Aorta (tissue), 5 donors: ENCODE data around the gene KIF18A. TPM values are rescaled to one million over a fixed set of nuclear protein-coding genes. Genes with fewer than 3 reads are reported as not detected.

Source experiments
- ATAC-seq: fragments of 200-7000 bp; cut with Tn5 transposase; one replicate; pipeline ENCODE4 v1.9.1; 2022; ENCODE audit warnings: moderate library complexity; ENCODE audit not compliant: low FRiP score
- DNase-seq, 2 donors: peaks; one replicate each; pipeline ENCODE4 v3.0.0-alpha.2; 2020
- H3K27ac ChIP-seq, 2 donors: one replicate each; pipeline ENCODE4 v1.5.1; 2013; ENCODE audit warnings: low read length in 2 of 2, mild to moderate bottlenecking in 2 of 2, moderate library complexity in 2 of 2, control low read depth in 1 of 2, inconsistent platforms in 1 of 2, low read depth in 1 of 2
- H3K27me3 ChIP-seq, 2 donors: one replicate each; pipeline ENCODE4 v1.6.1; 2013; ENCODE audit warnings: control low read depth in 1 of 2, low read length in 1 of 2, mild to moderate bottlenecking in 1 of 2, moderate library complexity in 1 of 2; ENCODE audit not compliant: insufficient read depth in 2 of 2, control insufficient read depth in 1 of 2
- H3K36me3 ChIP-seq, 2 donors: one replicate each; pipeline ENCODE4 v1.6.1; 2013; ENCODE audit warnings: control low read depth in 1 of 2, low read length in 1 of 2, mild to moderate bottlenecking in 1 of 2; ENCODE audit not compliant: insufficient read depth in 2 of 2, control insufficient read depth in 1 of 2
- H3K4me1 ChIP-seq, 2 donors: one replicate each; pipeline ENCODE4 v1.6.1; 2013; ENCODE audit warnings: low read length in 2 of 2, control low read depth in 1 of 2, mild to moderate bottlenecking in 1 of 2, moderate library complexity in 1 of 2; ENCODE audit not compliant: insufficient read depth in 2 of 2, control insufficient read depth in 1 of 2
- H3K4me3 ChIP-seq, 2 donors: one replicate each; pipeline ENCODE4 v1.5.1; 2013; ENCODE audit warnings: low read length in 2 of 2, control low read depth in 1 of 2, mild to moderate bottlenecking in 1 of 2
- H3K9me3 ChIP-seq: one replicate; pipeline ENCODE4 v1.6.1; 2013; ENCODE audit warnings: mild to moderate bottlenecking, low read length; ENCODE audit not compliant: control insufficient read depth
- WGBS, 2 donors: extraction: QIAGEN DNeasy Blood & Tissue Kit; methylation state at CpG; one replicate each; pipeline ENCODE4 v1.1.7; 2013; 5-methylcytosine and 5-hydroxymethylcytosine counted together
- intact Hi-C, 2 donors: fragments of 100-400 bp; cut with DNase I; formaldehyde crosslinking; loops; one replicate each; pipeline versions ENCODE4 v1.14.2 to v1.15.0; 2022
- polyA plus RNA-seq, 2 donors: library from polyadenylated mRNA; stranded (reverse); fragments of 200-250 nt; gene quantifications; one replicate each; pipeline ENCODE4 v1.2.3, GENCODE V29; 2013
- total RNA-seq, 2 donors: library from RNA; stranded (reverse); fragmentation: NEBNext Ultra II Directional; extraction: Animal tissue kit (Norgen Biotek cat#: 25700); gene quantifications; one replicate each; pipeline ENCODE4 v1.2.1, GENCODE V29; 2021
- donor health status: healthy with polysubstance abuse.
- donor health status: Bipolar disorder and iron deficiency.
- donor health status: DM: no; HTN: no; CAD: no.
- donor health status: DM: no; HTN: no; CAD: no.
- donor health status: DM: yes; HTN: yes; CAD: no.

The KIF18A gene
- total and polyA plus RNA-seq, 4 donors = 0.05 to 1.0 (median 0.74) TPM

DNA sequence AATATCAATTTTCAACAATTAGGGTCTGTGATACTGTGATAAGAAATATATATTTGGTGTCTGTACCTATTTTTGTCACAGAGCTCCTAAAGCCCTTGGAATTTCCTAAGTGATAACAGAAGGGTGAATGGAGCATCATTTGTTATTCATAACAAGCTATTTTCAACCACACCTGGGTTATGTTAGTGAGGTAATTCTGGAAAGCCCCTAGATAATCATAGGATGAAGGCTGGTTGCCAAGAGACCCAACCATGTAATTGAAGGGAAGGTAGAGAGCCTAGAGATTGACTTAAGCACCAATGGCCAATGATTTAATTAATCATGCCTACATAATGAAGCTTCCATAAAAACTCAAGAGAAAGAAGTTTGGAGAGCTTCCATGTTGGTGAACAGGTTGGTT lies 109.4 kb downstream of the KIF18A start:
- Histone ChIP-seq H3K9me3 (peaks cover 5% of the 10 kb centered on the region), H3K27me3 (no peaks in the 10 kb centered on the region), H3K4me3 (no peak overlapping the region), H3K4me1 (no peaks in the 10 kb centered on the region), H3K27ac (no peak overlapping the region), H3K36me3 (no peaks in the 10 kb centered on the region)
- ATAC-seq (no peak), DNase-seq (no peak)
- intact Hi-C loops = no loop called here

DNA sequence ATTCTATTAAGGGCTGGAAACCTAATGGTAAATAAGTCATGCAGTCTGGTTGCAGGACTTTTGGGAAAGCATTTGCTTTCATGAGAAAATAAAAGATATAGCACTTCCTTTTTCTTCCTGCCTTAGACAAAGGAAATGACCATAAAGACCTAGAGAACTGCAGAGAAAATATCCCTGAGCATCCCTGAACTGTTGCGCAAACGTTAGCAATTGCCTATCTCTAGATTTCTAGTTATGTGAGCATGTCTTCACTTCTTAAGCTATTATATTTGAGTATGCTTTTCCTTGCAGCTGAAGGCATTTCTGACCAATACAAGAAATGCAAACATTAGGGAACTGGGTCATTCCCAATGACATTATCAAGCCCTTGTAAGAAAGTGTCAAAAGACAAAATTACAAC lies 110.6 kb downstream of the KIF18A start:
- ATAC-seq (no peak), DNase-seq (no peak)
- no peaks in the 10 kb centered on the region for H3K4me1 ChIP-seq
- no peaks in the 10 kb centered on the region for H3K27me3 ChIP-seq
- no peaks in the 10 kb centered on the region for H3K36me3 ChIP-seq
- WGBS, 2 donors = 81 to 88% methylated on average over 2 of the region's 2 CpGs
- H3K4me3 ChIP-seq = no peak overlapping the region
- peaks cover 2% of the 10 kb centered on the region for H3K9me3 ChIP-seq
- intact Hi-C loops = no loop called here
- no peak overlapping the region for H3K27ac ChIP-seq

DNA sequence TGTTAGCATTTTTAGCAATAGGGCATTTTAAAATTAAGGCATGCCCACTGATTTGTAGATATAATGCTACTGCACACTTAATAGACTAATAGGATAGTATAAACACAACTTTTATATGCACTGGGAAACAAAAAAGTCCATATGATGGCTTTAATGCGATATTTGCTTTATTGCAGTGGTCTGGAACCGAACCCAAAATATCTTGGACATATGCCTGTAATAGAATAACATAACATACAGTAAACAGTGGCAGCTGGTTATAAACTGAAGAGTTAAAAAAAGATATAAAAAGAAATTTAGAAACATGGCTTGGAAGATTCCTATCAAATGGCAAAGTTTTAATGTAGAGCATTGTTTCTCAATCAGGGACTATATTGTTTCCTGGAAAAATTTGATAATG lies 111.9 kb downstream of the KIF18A start:
- Histone ChIP-seq H3K4me1 (no peaks in the 10 kb centered on the region), H3K9me3 (no peaks in the 10 kb centered on the region), H3K27ac (no peak overlapping the region), H3K4me3 (no peak overlapping the region), H3K36me3 (no peaks in the 10 kb centered on the region), H3K27me3 (no peaks in the 10 kb centered on the region)
- DNase-seq (no peak), ATAC-seq (no peak)
- 67 to 76% methylated on average over 2 of the region's 2 CpGs for WGBS, 2 donors
- intact Hi-C loops = no loop called here

DNA sequence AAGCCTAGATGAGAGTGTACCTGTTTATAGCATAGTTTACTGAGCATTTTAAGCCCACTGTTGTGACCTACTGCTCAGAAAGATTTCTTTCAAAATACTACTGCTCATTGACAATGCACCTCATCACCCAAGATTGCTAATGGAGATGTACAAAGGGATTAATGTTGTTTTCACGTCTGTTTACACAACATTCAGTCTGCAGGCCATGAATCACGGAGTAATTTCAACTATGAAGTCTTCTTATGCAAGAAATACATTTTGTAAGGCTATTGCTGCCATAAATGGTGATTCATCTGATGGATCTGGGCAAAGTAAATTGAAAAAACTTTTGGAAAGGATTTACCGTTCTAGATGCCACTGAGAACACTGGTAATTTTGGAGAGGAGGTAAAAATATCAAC lies 112.9 kb downstream of the KIF18A start:
- H3K4me1 ChIP-seq = no peaks in the 10 kb centered on the region
- ATAC-seq (no peak), DNase-seq (no peak)
- no peaks in the 10 kb centered on the region for H3K9me3 ChIP-seq
- no peaks in the 10 kb centered on the region for H3K36me3 ChIP-seq
- no peak overlapping the region for H3K4me3 ChIP-seq
- 66 to 84% methylated on average over 3 of the region's 3 CpGs for WGBS, 2 donors
- intact Hi-C loops = no loop called here
- no peak overlapping the region for H3K27ac ChIP-seq
- H3K27me3 ChIP-seq = no peaks in the 10 kb centered on the region

DNA sequence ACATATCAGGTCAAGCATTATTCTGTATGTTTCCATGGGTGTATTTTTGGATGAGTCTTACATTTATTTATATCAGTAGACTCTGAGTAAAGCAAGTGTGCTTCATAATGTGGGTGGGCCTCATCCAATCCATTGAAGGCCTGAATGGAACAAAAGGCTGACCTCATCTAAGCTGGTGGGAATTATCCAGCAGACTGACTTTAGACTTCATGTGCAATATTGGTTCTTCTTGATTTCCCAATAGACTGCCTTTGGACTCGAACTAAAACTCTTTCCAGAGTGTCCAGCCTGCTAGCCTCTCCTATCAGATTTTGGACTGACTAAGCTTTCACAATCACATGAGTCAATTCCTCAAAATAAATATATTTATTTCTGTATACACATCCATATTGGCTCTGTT lies 116.2 kb downstream of the KIF18A start:
- no peak overlapping the region for H3K27ac ChIP-seq
- no peaks in the 10 kb centered on the region for H3K36me3 ChIP-seq
- WGBS, 2 donors = 81 to 90% methylated on average over 1 of the region's 1 CpG
- no peaks in the 10 kb centered on the region for H3K27me3 ChIP-seq
- no peak overlapping the region for H3K4me3 ChIP-seq
- intact Hi-C loops = no loop called here
- H3K9me3 ChIP-seq = no peaks in the 10 kb centered on the region
- ATAC-seq = peak; percentile 76
- DNase-seq = no peak
- H3K4me1 ChIP-seq = no peaks in the 10 kb centered on the region

DNA sequence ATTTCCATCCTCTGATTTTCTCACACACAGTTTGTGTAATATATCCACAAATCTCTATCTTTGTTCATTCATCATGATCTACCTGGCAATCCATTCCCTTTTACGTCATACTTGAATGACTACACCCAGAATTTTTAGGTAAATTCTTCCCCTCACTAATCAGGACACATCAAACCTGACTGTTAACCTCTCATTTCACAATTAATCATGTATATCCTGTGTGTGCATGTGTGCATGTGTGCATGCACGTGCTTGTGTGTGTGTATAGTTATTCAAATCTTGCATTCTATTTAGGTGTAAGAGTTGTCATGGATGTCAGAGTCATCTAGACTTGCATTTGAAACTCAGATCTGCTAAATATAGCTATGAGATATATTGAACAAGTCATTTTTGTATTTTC lies 130.4 kb downstream of the KIF18A start:
- 80 to 82% methylated on average over 2 of the region's 2 CpGs for WGBS, 2 donors
- DNase-seq (no peak), ATAC-seq (no peak)
- intact Hi-C loops = no loop called here
- no peak overlapping the region for H3K27ac ChIP-seq
- no peaks in the 10 kb centered on the region for H3K4me1 ChIP-seq
- H3K9me3 ChIP-seq = no peaks in the 10 kb centered on the region
- no peaks in the 10 kb centered on the region for H3K27me3 ChIP-seq
- H3K4me3 ChIP-seq = no peak overlapping the region
- H3K36me3 ChIP-seq = no peaks in the 10 kb centered on the region

DNA sequence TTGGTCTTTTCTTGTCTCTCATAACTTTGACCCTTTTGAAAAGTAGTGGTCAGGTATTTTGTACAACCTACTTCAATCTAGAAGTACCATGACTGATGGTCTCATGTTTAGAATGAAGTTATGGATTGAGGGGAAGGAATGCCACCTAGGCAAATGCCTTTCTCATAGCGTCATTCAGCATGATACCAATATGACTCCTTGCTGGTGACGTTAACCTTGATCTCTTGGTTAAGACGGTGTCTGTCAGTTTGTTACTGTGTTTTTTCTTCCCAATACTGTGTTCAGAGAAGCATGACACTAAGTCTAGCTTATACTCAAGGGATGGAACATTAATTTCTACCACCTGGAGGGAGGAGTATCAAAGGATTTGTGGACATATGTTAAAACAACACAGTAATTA lies 130.9 kb downstream of the KIF18A start:
- ATAC-seq = no peak
- Histone ChIP-seq H3K27me3 (no peaks in the 10 kb centered on the region), H3K36me3 (no peaks in the 10 kb centered on the region), H3K9me3 (no peaks in the 10 kb centered on the region), H3K4me3 (no peak overlapping the region), H3K4me1 (no peaks in the 10 kb centered on the region), H3K27ac (no peak overlapping the region)
- DNase-seq = no peak
- WGBS, 2 donors = 58 to 71% methylated on average over 3 of the region's 3 CpGs
- intact Hi-C loops = no loop called here

DNA sequence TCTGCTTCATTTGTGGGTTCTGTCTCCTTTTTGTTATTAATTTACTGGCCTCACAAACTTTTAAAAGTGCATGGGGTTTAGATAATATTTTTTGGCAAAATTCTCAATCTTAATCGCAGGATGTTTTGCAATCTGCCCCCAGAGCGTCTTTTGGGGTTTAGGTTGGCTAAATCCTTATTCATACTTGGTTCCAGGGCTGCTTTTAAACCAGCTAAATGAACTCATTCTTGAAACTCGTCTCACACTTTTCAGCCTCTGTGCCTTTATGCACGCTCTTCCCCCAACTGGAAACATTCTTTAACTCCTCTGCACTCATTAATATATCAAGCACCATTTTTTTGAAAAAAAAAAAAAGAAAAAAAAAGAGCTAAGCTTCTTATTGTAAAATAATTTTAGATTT lies 131.7 kb downstream of the KIF18A start:
- H3K36me3 ChIP-seq = no peaks in the 10 kb centered on the region
- ATAC-seq (peak; percentile 51), DNase-seq (no peak)
- H3K4me1 ChIP-seq = no peaks in the 10 kb centered on the region
- H3K27me3 ChIP-seq = no peaks in the 10 kb centered on the region
- intact Hi-C loops = no loop called here
- 43 to 52% methylated on average over 4 of the region's 4 CpGs for WGBS, 2 donors
- H3K4me3 ChIP-seq = no peak overlapping the region
- H3K27ac ChIP-seq = no peak overlapping the region
- no peaks in the 10 kb centered on the region for H3K9me3 ChIP-seq

DNA sequence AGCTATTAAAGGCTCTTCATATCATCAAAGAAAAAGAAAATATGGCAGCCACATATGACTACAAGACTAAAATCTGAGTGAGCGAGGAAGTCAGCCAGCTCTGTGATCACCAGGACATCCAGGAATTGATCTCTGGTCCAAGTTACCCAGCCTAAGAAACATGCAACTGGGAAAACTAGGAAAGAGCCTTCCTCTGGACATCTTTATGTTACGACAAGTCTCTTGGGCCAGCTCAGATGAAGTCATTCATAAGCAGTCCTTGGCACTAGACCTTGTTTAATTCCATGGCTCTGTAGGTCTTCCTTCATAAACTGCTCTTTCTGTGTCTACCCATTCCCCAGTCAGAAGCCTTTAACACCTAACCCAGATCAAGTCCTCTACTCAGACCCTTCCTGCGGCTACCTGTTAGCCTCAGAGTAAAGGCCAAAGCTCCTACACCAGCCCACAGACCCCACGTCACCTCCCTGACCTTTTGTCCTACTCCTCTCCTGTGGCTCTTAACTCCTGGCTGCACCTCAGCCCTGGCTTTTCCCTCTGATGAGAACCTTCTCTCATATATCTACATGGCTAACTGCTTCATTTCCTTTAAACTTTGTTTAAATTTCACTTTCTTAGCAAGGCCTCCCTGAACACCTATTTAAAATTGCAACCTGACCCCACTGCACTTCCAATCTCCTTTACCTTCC lies 134.0 kb downstream of the KIF18A start:
- Histone ChIP-seq H3K27ac (no peak overlapping the region), H3K4me1 (no peaks in the 10 kb centered on the region), H3K9me3 (no peaks in the 10 kb centered on the region), H3K27me3 (no peaks in the 10 kb centered on the region), H3K36me3 (no peaks in the 10 kb centered on the region), H3K4me3 (no peak overlapping the region)
- ATAC-seq (peak; percentile 67), DNase-seq (no peak)
- WGBS, 2 donors = 85 to 88% methylated on average over 4 of the region's 4 CpGs
- intact Hi-C loops = no loop called here
